Measurements from ENCODE around the gene RNF148.

- TF ChIP-seq POLR2A (IDR thresholded peaks at IDR 0.05): no peak
- no peak for TF ChIP-seq CTCF (IDR thresholded peaks at IDR 0.05)
These were observed 25.6 kb downstream of the RNF148 start for GRCh38 chr7:122677149-122677548.

All from right lobe of liver (tissue), 4 donors.